Measurements from ENCODE around the gene ZNF385B. TPM values are rescaled to one million over a fixed set of nuclear protein-coding genes. Genes with fewer than 3 reads are reported as not detected.
A peak's percentile ranks its signal among the peaks of the same experiment; 100 is the strongest.
"Not testable (repeated sequence)": the region's sequence is repeated elsewhere in the genome, so short reads cannot be mapped to it uniquely, and the experiment has no call there.

Gene ZNF385B
- total and polyA plus RNA-seq, 8 donors, result 4.6 to 51.3 (median 6.1) TPM

DNA sequence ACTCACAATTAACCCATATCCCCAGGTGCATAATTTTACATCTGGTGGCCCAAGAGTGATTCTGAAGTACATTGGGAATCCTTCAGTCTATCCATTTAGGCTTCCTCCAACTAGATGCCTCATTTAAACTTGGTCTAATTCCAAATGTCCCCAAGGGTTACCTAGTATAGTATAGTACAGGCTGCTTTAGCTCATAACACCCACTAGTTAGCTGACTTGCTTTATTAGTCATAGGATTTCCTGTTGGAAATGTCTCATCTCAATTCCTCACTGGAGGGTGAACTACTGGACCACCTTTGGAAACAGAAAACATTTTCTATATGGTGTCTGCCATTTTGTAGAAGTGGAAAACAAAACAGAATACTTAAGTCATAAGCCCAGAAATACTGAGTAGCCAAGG, 394.3 kb downstream of the ZNF385B start:
- Histone ChIP-seq H3K27me3 (no peaks in the 10 kb centered on the region), H3K4me1 (no peaks in the 10 kb centered on the region), H3K27ac (no peak overlapping the region), H3K9me3 (peaks cover 0 to 1% of the 10 kb centered on the region in 2 donors), H3K4me3 (no peak overlapping the region), H3K36me3 (no peaks in the 10 kb centered on the region)
- TF ChIP-seq, protein P1, sequence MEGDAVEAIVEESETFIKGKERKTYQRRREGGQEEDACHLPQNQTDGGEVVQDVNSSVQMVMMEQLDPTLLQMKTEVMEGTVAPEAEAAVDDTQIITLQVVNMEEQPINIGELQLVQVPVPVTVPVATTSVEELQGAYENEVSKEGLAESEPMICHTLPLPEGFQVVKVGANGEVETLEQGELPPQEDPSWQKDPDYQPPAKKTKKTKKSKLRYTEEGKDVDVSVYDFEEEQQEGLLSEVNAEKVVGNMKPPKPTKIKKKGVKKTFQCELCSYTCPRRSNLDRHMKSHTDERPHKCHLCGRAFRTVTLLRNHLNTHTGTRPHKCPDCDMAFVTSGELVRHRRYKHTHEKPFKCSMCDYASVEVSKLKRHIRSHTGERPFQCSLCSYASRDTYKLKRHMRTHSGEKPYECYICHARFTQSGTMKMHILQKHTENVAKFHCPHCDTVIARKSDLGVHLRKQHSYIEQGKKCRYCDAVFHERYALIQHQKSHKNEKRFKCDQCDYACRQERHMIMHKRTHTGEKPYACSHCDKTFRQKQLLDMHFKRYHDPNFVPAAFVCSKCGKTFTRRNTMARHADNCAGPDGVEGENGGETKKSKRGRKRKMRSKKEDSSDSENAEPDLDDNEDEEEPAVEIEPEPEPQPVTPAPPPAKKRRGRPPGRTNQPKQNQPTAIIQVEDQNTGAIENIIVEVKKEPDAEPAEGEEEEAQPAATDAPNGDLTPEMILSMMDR (IDR thresholded peaks at IDR 0.05), result no peak
- DNase-seq (no peak), ATAC-seq (no peak)
- intact Hi-C loops (cut with DNase I), result no loop called here

- no peaks in the 10 kb centered on the region for H3K27me3 ChIP-seq
- TF ChIP-seq, protein P1 (IDR thresholded peaks at IDR 0.05), result no peak
- peaks cover 0 to 7% of the 10 kb centered on the region in 2 donors for H3K9me3 ChIP-seq
- DNase-seq (no peak), ATAC-seq (no peak)
- no peaks in the 10 kb centered on the region for H3K36me3 ChIP-seq
- no peaks in the 10 kb centered on the region for H3K4me1 ChIP-seq
- H3K4me3 ChIP-seq, result no peak overlapping the region
- intact Hi-C loops (cut with DNase I), result no loop called here
- no peak overlapping the region for H3K27ac ChIP-seq
Measured at GRCh38 chr2:179461420-179461819, 400.0 kb downstream of the ZNF385B start.

DNA sequence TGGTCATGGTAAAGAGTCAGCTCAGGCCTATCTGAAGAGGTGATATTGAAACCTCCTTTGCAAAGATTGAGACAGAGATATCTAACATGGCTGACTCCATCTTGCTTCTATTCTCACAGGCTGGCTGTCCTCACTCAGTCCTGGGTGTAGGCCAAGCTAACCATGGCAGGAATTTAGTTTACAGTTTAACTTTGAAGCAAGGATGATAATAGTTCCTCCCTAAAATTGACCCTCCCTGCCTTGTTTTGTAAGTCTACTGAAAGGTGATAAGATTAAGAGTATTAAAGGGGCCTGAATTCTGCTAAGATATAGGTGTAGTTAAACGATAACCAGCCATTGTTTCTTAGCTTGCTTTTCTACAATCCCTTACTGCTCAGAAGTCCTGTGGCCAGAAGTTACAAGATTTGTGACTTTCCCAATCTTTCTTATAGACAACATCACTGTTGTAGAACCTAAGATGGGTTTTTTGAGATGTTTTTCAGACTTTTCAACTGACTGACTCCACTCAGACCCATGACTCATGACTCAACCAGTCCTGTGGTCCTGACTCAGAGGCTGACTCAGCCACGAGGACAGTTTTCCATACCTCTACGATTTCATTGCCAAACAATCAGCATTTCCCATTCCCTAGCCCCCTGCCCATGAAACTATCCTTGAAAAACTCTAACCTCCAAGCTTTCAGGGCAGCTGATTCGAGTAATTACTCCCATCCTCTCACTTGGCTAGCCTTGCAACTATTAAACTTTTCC, 401.1 kb downstream of the ZNF385B start:
- Histone ChIP-seq H3K27ac (peak overlapping the region; percentile 33 to 58), H3K27me3 (no peaks in the 10 kb centered on the region), H3K4me1 (no peaks in the 10 kb centered on the region), H3K9me3 (peaks cover 0 to 7% of the 10 kb centered on the region in 2 donors), H3K36me3 (no peaks in the 10 kb centered on the region), H3K4me3 (no peak overlapping the region)
- TF ChIP-seq, protein P1 (IDR thresholded peaks at IDR 0.05), result no peak
- no peak for DNase-seq
- intact Hi-C loops (cut with DNase I), result no loop called here
- ATAC-seq, result peak; percentile 72

DNA sequence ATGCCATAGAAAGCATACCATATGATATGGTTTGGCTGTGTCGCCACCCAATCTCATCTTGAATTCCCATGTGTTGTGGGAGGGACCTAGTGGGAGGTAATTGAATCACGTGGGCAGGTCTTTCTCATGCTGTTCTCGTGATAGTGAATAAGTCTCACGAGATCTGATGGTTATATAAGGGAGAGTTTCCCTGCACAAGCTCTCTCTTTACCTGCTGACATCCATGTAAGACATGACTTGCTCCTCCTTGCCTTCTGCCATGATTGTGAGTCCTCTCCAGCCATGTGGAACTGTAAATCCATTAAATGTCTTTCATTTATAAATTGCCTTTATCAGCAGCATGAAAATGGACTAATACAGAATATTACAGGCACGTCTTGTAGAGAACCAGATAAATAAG, 403.3 kb downstream of the ZNF385B start:
- H3K4me1 ChIP-seq; H3K36me3 ChIP-seq; H3K27ac ChIP-seq; intact Hi-C loops (cut with DNase I); H3K4me3 ChIP-seq; ATAC-seq; H3K27me3 ChIP-seq; H3K9me3 ChIP-seq; DNase-seq: not testable (repeated sequence)

DNA sequence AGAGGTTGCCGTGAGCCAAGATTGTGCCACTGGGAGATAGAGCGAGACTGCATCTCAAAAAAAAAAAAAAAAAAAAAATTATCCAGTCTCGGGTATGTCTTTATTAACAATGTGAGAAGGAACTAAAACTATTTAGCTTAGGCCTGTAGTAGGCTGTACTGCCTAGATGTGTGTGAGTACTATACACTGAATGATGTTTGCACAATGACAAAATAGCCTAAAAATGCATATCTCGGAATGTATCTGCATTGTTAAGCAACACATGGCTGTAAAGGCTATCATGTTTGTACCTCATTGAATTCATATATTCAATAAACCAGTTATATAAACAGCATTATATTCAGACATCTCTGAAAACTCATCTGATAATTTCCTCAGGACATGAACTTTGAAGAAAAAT, 405.6 kb downstream of the ZNF385B start:
- Histone ChIP-seq H3K9me3 (peaks cover 0 to 6% of the 10 kb centered on the region in 2 donors), H3K4me1 (no peaks in the 10 kb centered on the region), H3K4me3 (no peak overlapping the region), H3K27ac (no peak overlapping the region), H3K36me3 (no peaks in the 10 kb centered on the region), H3K27me3 (no peaks in the 10 kb centered on the region)
- intact Hi-C loops (cut with DNase I), result no loop called here
- TF ChIP-seq, protein P1 (IDR thresholded peaks at IDR 0.05), result no peak
- ATAC-seq (peak; percentile 28), DNase-seq (no peak)

DNA sequence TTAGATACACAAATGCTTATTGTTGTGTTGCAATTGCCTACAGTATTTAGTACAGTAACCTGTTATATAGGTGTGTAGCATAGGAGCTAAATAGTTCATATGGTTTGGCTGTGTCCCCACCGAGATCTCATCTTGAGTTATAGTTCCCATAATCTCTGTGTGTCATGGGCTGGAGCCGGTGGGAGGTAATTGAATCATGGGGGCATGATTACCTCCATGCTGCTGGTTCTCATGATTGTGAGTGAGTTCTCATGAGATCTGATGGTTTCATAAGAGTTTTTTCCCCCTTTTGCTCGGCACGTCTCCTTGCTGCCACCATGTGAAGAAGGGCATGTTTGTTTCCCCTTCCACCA, 406.3 kb downstream of the ZNF385B start:
- Histone ChIP-seq H3K9me3 (peaks cover 0 to 6% of the 10 kb centered on the region in 2 donors), H3K36me3 (no peaks in the 10 kb centered on the region), H3K4me1 (no peaks in the 10 kb centered on the region), H3K4me3 (no peak overlapping the region), H3K27me3 (no peaks in the 10 kb centered on the region), H3K27ac (no peak overlapping the region)
- ATAC-seq (no peak), DNase-seq (no peak)
- TF ChIP-seq, protein P1 (IDR thresholded peaks at IDR 0.05), result no peak
- intact Hi-C loops (cut with DNase I), result no loop called here
